Astrocyte (in vitro differentiated cells and primary cell): Measurements from ENCODE around the gene CSTF1. TPM values are rescaled to one million over a fixed set of nuclear protein-coding genes. Genes with fewer than 3 reads are reported as not detected.

Experiments used
- DNase-seq: peaks from one replicate; pipeline ENCODE4 v3.0.0-alpha.2; 2010; ENCODE audit warnings: low read depth
- FAIRE-seq: peaks from 2 replicates; lab custom pipeline; 2011; peaks lifted over from hg19 to GRCh38; lab: Jason Lieb, UNC
- H2AFZ ChIP-seq: 2 replicates; pipeline ENCODE4 v1.6.0; 2012; ENCODE audit warnings: low read depth, low read length, inconsistent platforms
- H3K27ac ChIP-seq: 2 replicates; pipeline ENCODE4 v1.5.1; 2011; ENCODE audit warnings: low read depth, low read length, inconsistent platforms
- H3K27me3 ChIP-seq: 2 replicates; pipeline ENCODE4 v1.6.0; 2011; ENCODE audit warnings: low read length, inconsistent platforms; ENCODE audit not compliant: insufficient read depth
- H3K36me3 ChIP-seq: 2 replicates; pipeline ENCODE4 v1.5.1; 2011; ENCODE audit warnings: low read length, inconsistent platforms; ENCODE audit not compliant: insufficient read depth
- H3K4me1 ChIP-seq: 2 replicates; pipeline ENCODE4 v1.5.1; 2011; ENCODE audit warnings: low read length, inconsistent platforms; ENCODE audit not compliant: insufficient read depth
- H3K4me2 ChIP-seq: 2 replicates; pipeline ENCODE4 v1.6.0; 2012; ENCODE audit warnings: low read length, inconsistent platforms
- H3K4me3 ChIP-seq: 2 replicates; pipeline ENCODE4 v1.5.1; 2011; ENCODE audit warnings: low read depth, mild to moderate bottlenecking, low read length, inconsistent platforms; ENCODE audit not compliant: insufficient read depth
- H3K79me2 ChIP-seq: 2 replicates; pipeline ENCODE4 v1.6.0; 2012; ENCODE audit warnings: mild to moderate bottlenecking, low read length, inconsistent platforms; ENCODE audit not compliant: insufficient read depth
- H3K9ac ChIP-seq: 2 replicates; pipeline ENCODE4 v1.6.0; 2012; ENCODE audit warnings: mild to moderate bottlenecking, low read length, inconsistent platforms
- H3K9me3 ChIP-seq: 2 replicates; pipeline ENCODE4 v1.5.1; 2012; ENCODE audit warnings: low read depth, mild to moderate bottlenecking, low read length, inconsistent platforms; ENCODE audit not compliant: insufficient read depth
- H4K20me1 ChIP-seq: 2 replicates; pipeline ENCODE4 v1.6.0; 2012; ENCODE audit warnings: low read length, inconsistent platforms; ENCODE audit not compliant: insufficient read depth
- H3K27ac Mint-ChIP-seq: one replicate; pipeline ENCODE4 v1.8.0; 2021; ENCODE audit warnings: mild to moderate bottlenecking, mixed read lengths; ENCODE audit not compliant: unreplicated experiment
- H3K27me3 Mint-ChIP-seq: one replicate; pipeline ENCODE4 v1.8.0; 2021; ENCODE audit warnings: low read depth, mixed read lengths; ENCODE audit not compliant: unreplicated experiment
- H3K36me3 Mint-ChIP-seq: one replicate; pipeline ENCODE4 v1.8.0; 2021; ENCODE audit warnings: low read depth, mixed read lengths; ENCODE audit not compliant: unreplicated experiment
- H3K4me1 Mint-ChIP-seq: one replicate; pipeline ENCODE4 v1.8.0; 2021; ENCODE audit warnings: low read depth, mixed read lengths; ENCODE audit not compliant: unreplicated experiment
- H3K4me3 Mint-ChIP-seq: one replicate; pipeline ENCODE4 v1.8.0; 2021; ENCODE audit warnings: mild to moderate bottlenecking, moderate library complexity, mixed read lengths; ENCODE audit not compliant: unreplicated experiment
- H3K9me3 Mint-ChIP-seq: one replicate; pipeline ENCODE4 v1.8.0; 2021; ENCODE audit warnings: mild to moderate bottlenecking, mixed read lengths; ENCODE audit not compliant: unreplicated experiment
- CTCF ChIP-seq: IDR thresholded peaks from 2 replicates; pipeline ENCODE4 v1.5.1; 2011; ENCODE audit warnings: low read depth, mild to moderate bottlenecking, inconsistent platforms, low read length, moderate library complexity; ENCODE audit not compliant: insufficient read depth
- EZH2 ChIP-seq: IDR thresholded peaks from 2 replicates; pipeline ENCODE4 v1.6.1; 2012; ENCODE audit warnings: mild to moderate bottlenecking, low read length, inconsistent platforms; ENCODE audit not compliant: insufficient read depth
- total RNA-seq: library from RNA; stranded (reverse); gene quantifications from 2 replicates; pipeline ENCODE4 v1.2.1, GENCODE V29; 2021

Gene CSTF1
- total RNA-seq, 1 donor from 2014 or later, result 30.3 TPM

GRCh38 chr20:56453352-56453751, 60.9 kb downstream of the CSTF1 start:
- H3K4me1 Mint-ChIP-seq, result no peaks in the 10 kb centered on the region
- H3K4me2 ChIP-seq, result no peak overlapping the region
- H3K27ac ChIP-seq, result no peak overlapping the region
- peaks cover 7% of the 10 kb centered on the region for H3K36me3 ChIP-seq
- H3K4me3 Mint-ChIP-seq, result no peak overlapping the region
- H3K9me3 ChIP-seq, result no peaks in the 10 kb centered on the region
- H3K36me3 Mint-ChIP-seq, result no peaks in the 10 kb centered on the region
- H3K9me3 Mint-ChIP-seq, result peaks cover 3% of the 10 kb centered on the region
- no peaks in the 10 kb centered on the region for H4K20me1 ChIP-seq
- no peak for DNase-seq
- no peaks in the 10 kb centered on the region for H3K79me2 ChIP-seq
- no peak for FAIRE-seq
- H3K27me3 ChIP-seq, result no peaks in the 10 kb centered on the region
- no peak overlapping the region for H2AFZ ChIP-seq
- TF ChIP-seq EZH2, result no peak
- TF ChIP-seq CTCF, result no peak
- H3K27ac Mint-ChIP-seq, result no peak overlapping the region
- no peaks in the 10 kb centered on the region for H3K4me1 ChIP-seq
- H3K27me3 Mint-ChIP-seq, result peaks cover 6% of the 10 kb centered on the region
- H3K9ac ChIP-seq, result no peak overlapping the region
- no peak overlapping the region for H3K4me3 ChIP-seq

DNA sequence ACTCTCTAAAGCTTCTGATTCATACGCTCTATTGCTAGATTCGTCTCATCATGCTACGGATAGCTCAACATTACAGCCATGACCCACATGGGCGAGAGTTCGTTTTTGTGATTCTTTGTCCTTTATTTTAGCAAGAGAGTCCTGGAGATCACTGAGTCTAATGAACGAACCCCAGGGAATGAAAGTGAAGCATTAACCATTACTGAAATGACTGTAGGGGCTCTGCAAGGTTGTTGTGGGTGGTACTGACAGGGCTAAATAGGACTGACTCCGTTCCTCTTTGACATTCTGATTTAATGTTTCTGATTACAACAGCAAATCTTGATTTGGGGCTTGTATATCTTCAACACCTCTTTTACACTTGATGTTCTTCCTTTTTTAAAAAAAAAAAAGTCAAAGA, 62.3 kb downstream of the CSTF1 start:
- no peaks in the 10 kb centered on the region for H3K79me2 ChIP-seq
- DNase-seq (no peak), FAIRE-seq (no peak)
- no peaks in the 10 kb centered on the region for H3K4me1 Mint-ChIP-seq
- H3K27ac Mint-ChIP-seq, result no peak overlapping the region
- no peak overlapping the region for H3K4me3 ChIP-seq
- H3K27ac ChIP-seq, result no peak overlapping the region
- peaks cover 9% of the 10 kb centered on the region for H3K27me3 Mint-ChIP-seq
- H3K36me3 Mint-ChIP-seq, result no peaks in the 10 kb centered on the region
- no peak overlapping the region for H3K4me3 Mint-ChIP-seq
- H2AFZ ChIP-seq, result no peak overlapping the region
- H3K9ac ChIP-seq, result no peak overlapping the region
- no peak overlapping the region for H3K4me2 ChIP-seq
- no peak for TF ChIP-seq EZH2
- no peak for TF ChIP-seq CTCF
- H3K27me3 ChIP-seq, result no peaks in the 10 kb centered on the region
- peaks cover 3% of the 10 kb centered on the region for H3K9me3 Mint-ChIP-seq
- no peaks in the 10 kb centered on the region for H3K4me1 ChIP-seq
- H3K9me3 ChIP-seq, result no peaks in the 10 kb centered on the region
- no peaks in the 10 kb centered on the region for H4K20me1 ChIP-seq
- peaks cover 13% of the 10 kb centered on the region for H3K36me3 ChIP-seq

Other genes starting within 250 kb of the CSTF1 start
- gene MC3R, start 143.9 kb upstream of the CSTF1 start, total RNA-seq, result not detected in 2 replicates
- gene FAM210B, start 33.7 kb upstream of the CSTF1 start, total RNA-seq, result 40.5 and 46.3 TPM in 2 replicates
- 10.4 and 14.8 TPM in 2 replicates for gene AURKA, start 430 bp upstream of the CSTF1 start, total RNA-seq
- 2.3 and 2.5 TPM in 2 replicates for gene CASS4, start 19.6 kb downstream of the CSTF1 start, total RNA-seq
- gene RTF2, start 76.0 kb downstream of the CSTF1 start, total RNA-seq, result 76.5 and 81.4 TPM in 2 replicates
- 0.32 TPM in 1 of 2 replicates, not detected in the other for gene FAM209A, start 132.1 kb downstream of the CSTF1 start, total RNA-seq
- 0.60 TPM in 1 of 2 replicates, not detected in the other for gene FAM209B, start 140.6 kb downstream of the CSTF1 start, total RNA-seq
- 0.94 and 2.2 TPM in 2 replicates for gene TFAP2C, start 236.7 kb downstream of the CSTF1 start, total RNA-seq